Liver (tissue), 3 donors: ENCODE data around the gene ACLY.

Experiments
- EGR1 ChIP-seq, 2 donors: IDR thresholded peaks; 2 replicates each; pipeline ENCODE4 v1.6.1; 2016 to 2018; ENCODE audit warnings: antibody characterized with exemption in 2 of 2, low read depth in 2 of 2
- FOXA1 ChIP-seq: IDR thresholded peaks from 2 replicates; pipeline ENCODE4 v1.6.1; 2016; ENCODE audit warnings: antibody characterized with exemption
- GABPA ChIP-seq, 2 donors: IDR thresholded peaks in 1 of 2; conservative IDR thresholded peaks in 1 of 2; 2 replicates each; pipeline ENCODE4 v1.6.1; 2016; ENCODE audit warnings: antibody characterized with exemption in 2 of 2, mild to moderate bottlenecking in 1 of 2, moderate library complexity in 1 of 2
- HNF4G ChIP-seq: IDR thresholded peaks from 2 replicates; pipeline ENCODE4 v1.6.1; 2016; ENCODE audit warnings: antibody characterized with exemption
- JUND ChIP-seq, 2 donors: IDR thresholded peaks; 2 replicates each; pipeline ENCODE4 v1.6.1; 2016; ENCODE audit warnings: antibody characterized with exemption in 2 of 2
- RAD21 ChIP-seq, 2 donors: IDR thresholded peaks; 2 replicates each; pipeline ENCODE4 v1.6.1; 2016; ENCODE audit warnings: antibody characterized with exemption in 2 of 2, mild to moderate bottlenecking in 2 of 2
- RXRA ChIP-seq, 2 donors: IDR thresholded peaks; 2 replicates each; pipeline ENCODE4 v1.6.1; 2017 to 2018; ENCODE audit warnings: antibody characterized with exemption in 2 of 2, mild to moderate bottlenecking in 1 of 2
- TAF1 ChIP-seq: conservative IDR thresholded peaks from 2 replicates; pipeline ENCODE4 v1.6.1; 2016; ENCODE audit warnings: antibody characterized with exemption, mild to moderate bottlenecking
- YY1 ChIP-seq: IDR thresholded peaks from 2 replicates; pipeline ENCODE4 v1.6.1; 2016; ENCODE audit warnings: antibody characterized with exemption, mild to moderate bottlenecking
- TF ChIP-seq, protein P1 (sequence below): fragments of 150-350 bp; IDR thresholded peaks from 2 replicates; pipeline ENCODE4 v1.5.1; 2017; ENCODE audit warnings: improper control_type of control experiment, low read depth, low read length; ENCODE audit not compliant: missing input control
- TF ChIP-seq, protein P2 (sequence below): IDR thresholded peaks from 2 replicates; pipeline ENCODE4 v1.6.1; 2016; ENCODE audit warnings: antibody characterized with exemption
- TF ChIP-seq, protein P3 (sequence below): IDR thresholded peaks from 2 replicates; pipeline ENCODE4 v1.6.1; 2016; ENCODE audit warnings: antibody characterized with exemption, mild to moderate bottlenecking
- TF ChIP-seq, protein P4 (sequence below): IDR thresholded peaks from 2 replicates; pipeline ENCODE4 v1.6.1; 2016; ENCODE audit warnings: antibody characterized with exemption
- TF ChIP-seq, protein P5 (sequence below): IDR thresholded peaks from 2 replicates; pipeline ENCODE4 v1.6.1; 2016; ENCODE audit warnings: antibody characterized with exemption
- donor health status: healthy.
- donor health status: healthy.

- TF ChIP-seq, protein P1, sequence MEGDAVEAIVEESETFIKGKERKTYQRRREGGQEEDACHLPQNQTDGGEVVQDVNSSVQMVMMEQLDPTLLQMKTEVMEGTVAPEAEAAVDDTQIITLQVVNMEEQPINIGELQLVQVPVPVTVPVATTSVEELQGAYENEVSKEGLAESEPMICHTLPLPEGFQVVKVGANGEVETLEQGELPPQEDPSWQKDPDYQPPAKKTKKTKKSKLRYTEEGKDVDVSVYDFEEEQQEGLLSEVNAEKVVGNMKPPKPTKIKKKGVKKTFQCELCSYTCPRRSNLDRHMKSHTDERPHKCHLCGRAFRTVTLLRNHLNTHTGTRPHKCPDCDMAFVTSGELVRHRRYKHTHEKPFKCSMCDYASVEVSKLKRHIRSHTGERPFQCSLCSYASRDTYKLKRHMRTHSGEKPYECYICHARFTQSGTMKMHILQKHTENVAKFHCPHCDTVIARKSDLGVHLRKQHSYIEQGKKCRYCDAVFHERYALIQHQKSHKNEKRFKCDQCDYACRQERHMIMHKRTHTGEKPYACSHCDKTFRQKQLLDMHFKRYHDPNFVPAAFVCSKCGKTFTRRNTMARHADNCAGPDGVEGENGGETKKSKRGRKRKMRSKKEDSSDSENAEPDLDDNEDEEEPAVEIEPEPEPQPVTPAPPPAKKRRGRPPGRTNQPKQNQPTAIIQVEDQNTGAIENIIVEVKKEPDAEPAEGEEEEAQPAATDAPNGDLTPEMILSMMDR = no peak
- TF ChIP-seq JUND (IDR thresholded peaks at IDR 0.05) (no peak), RAD21 (IDR thresholded peaks at IDR 0.05) (no peak), EGR1 (IDR thresholded peaks at IDR 0.05; ENCODE audit: low read depth in 2 of 2) (no peak), RXRA (IDR thresholded peaks at IDR 0.05) (no peak), HNF4G (no peak), YY1 (no peak), TAF1 (no peak), FOXA1 (no peak), GABPA (IDR thresholded peaks at IDR 0.05 in 1 of 2, conservative IDR thresholded peaks at IDR 0.05 in 1 of 2) (no peak)
- TF ChIP-seq, protein P2, sequence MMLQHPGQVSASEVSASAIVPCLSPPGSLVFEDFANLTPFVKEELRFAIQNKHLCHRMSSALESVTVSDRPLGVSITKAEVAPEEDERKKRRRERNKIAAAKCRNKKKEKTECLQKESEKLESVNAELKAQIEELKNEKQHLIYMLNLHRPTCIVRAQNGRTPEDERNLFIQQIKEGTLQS = no peak
- TF ChIP-seq, protein P3, sequence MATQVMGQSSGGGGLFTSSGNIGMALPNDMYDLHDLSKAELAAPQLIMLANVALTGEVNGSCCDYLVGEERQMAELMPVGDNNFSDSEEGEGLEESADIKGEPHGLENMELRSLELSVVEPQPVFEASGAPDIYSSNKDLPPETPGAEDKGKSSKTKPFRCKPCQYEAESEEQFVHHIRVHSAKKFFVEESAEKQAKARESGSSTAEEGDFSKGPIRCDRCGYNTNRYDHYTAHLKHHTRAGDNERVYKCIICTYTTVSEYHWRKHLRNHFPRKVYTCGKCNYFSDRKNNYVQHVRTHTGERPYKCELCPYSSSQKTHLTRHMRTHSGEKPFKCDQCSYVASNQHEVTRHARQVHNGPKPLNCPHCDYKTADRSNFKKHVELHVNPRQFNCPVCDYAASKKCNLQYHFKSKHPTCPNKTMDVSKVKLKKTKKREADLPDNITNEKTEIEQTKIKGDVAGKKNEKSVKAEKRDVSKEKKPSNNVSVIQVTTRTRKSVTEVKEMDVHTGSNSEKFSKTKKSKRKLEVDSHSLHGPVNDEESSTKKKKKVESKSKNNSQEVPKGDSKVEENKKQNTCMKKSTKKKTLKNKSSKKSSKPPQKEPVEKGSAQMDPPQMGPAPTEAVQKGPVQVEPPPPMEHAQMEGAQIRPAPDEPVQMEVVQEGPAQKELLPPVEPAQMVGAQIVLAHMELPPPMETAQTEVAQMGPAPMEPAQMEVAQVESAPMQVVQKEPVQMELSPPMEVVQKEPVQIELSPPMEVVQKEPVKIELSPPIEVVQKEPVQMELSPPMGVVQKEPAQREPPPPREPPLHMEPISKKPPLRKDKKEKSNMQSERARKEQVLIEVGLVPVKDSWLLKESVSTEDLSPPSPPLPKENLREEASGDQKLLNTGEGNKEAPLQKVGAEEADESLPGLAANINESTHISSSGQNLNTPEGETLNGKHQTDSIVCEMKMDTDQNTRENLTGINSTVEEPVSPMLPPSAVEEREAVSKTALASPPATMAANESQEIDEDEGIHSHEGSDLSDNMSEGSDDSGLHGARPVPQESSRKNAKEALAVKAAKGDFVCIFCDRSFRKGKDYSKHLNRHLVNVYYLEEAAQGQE = no peak
- TF ChIP-seq, protein P4, sequence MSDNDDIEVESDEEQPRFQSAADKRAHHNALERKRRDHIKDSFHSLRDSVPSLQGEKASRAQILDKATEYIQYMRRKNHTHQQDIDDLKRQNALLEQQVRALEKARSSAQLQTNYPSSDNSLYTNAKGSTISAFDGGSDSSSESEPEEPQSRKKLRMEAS = no peak
- TF ChIP-seq, protein P5, sequence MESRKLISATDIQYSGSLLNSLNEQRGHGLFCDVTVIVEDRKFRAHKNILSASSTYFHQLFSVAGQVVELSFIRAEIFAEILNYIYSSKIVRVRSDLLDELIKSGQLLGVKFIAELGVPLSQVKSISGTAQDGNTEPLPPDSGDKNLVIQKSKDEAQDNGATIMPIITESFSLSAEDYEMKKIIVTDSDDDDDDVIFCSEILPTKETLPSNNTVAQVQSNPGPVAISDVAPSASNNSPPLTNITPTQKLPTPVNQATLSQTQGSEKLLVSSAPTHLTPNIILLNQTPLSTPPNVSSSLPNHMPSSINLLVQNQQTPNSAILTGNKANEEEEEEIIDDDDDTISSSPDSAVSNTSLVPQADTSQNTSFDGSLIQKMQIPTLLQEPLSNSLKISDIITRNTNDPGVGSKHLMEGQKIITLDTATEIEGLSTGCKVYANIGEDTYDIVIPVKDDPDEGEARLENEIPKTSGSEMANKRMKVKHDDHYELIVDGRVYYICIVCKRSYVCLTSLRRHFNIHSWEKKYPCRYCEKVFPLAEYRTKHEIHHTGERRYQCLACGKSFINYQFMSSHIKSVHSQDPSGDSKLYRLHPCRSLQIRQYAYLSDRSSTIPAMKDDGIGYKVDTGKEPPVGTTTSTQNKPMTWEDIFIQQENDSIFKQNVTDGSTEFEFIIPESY = no peak
Observed at GRCh38 chr17:41967921-41968578, 49.3 kb upstream of the ACLY start.
